OCI-LY3 (cell line): ENCODE results near the gene KIF27.
A peak's percentile ranks its signal among the peaks of the same experiment; 100 is the strongest.

Experiments used
- H2AFZ ChIP-seq: fragments of 200-600, 300-600 bp; shearing (Covaris generic); 2 replicates; pipeline ENCODE4 v1.6.0; 2014; ENCODE audit warnings: antibody characterized with exemption, low read depth, low read length
- H3K27ac ChIP-seq: fragments of 200-600, 300-600 bp; sonication (generic); 2 replicates; pipeline ENCODE4 v1.5.1; 2014; ENCODE audit warnings: mild to moderate bottlenecking, low read length, moderate library complexity, mixed read lengths
- H3K27me3 ChIP-seq: fragments of 200-600, 300-600 bp; sonication (generic); 2 replicates; pipeline ENCODE4 v1.6.1; 2014; ENCODE audit warnings: low read depth, low read length, mixed read lengths
- H3K36me3 ChIP-seq: fragments of 200-600, 300-600 bp; sonication (generic); replicated peaks from 2 replicates; pipeline ENCODE3; 2014; ENCODE audit warnings: low read depth, low read length, mixed read lengths
- H3K4me1 ChIP-seq: fragments of 300-600, 200-600 bp; sonication (generic); 2 replicates; pipeline ENCODE4 v1.6.1; 2014; ENCODE audit warnings: low read length, mixed read lengths
- H3K4me2 ChIP-seq: fragments of 200-600, 300-600 bp; sonication (generic); 2 replicates; pipeline ENCODE4 v1.6.1; 2014; ENCODE audit warnings: low read length, mixed read lengths
- H3K4me3 ChIP-seq: fragments of 300-600, 200-600 bp; sonication (generic); 2 replicates; pipeline ENCODE4 v1.5.1; 2014; ENCODE audit warnings: antibody characterized with exemption, mild to moderate bottlenecking, low read length, moderate library complexity
- H3K79me2 ChIP-seq: fragments of 300-600, 200-600 bp; shearing (Covaris generic); 2 replicates; pipeline ENCODE4 v1.6.1; 2014; ENCODE audit warnings: mild to moderate bottlenecking, low read length, mixed read lengths
- H3K9ac ChIP-seq: fragments of 300-600, 200-600 bp; shearing (Covaris generic); 2 replicates; pipeline ENCODE4 v1.6.0; 2014; ENCODE audit warnings: mild to moderate bottlenecking, low read length, moderate library complexity
- H3K9me3 ChIP-seq: fragments of 200-600, 300-600 bp; shearing (Covaris generic); 2 replicates; pipeline ENCODE4 v1.6.1; 2014; ENCODE audit warnings: low read length, mixed read lengths; ENCODE audit not compliant: insufficient read depth
- H4K20me1 ChIP-seq: fragments of 200-600, 300-600 bp; sonication (generic); 2 replicates; pipeline ENCODE4 v1.6.1; 2016; ENCODE audit warnings: low read length, mixed read lengths; ENCODE audit not compliant: insufficient read depth
- CTCF ChIP-seq: fragments of 200-600, 300-600 bp; sonication (generic); IDR thresholded peaks from 2 replicates; pipeline ENCODE4 v1.5.1; 2014; ENCODE audit warnings: antibody characterized with exemption, low read length, low read depth
- EZH2phosphoT487 ChIP-seq: fragments of 200-600 bp; shearing (Covaris generic); IDR thresholded peaks from 2 replicates; pipeline ENCODE4 v1.6.1; 2018; ENCODE audit warnings: antibody characterized with exemption, mixed run types, low read depth

The KIF27 gene

GRCh38 chr9:83932851-83933250, 11.6 kb upstream of the KIF27 start:
- H3K79me2 ChIP-seq, result no peaks in the 10 kb centered on the region
- no peaks in the 10 kb centered on the region for H4K20me1 ChIP-seq
- H3K4me1 ChIP-seq, result peaks cover 15% of the 10 kb centered on the region
- H3K9me3 ChIP-seq, result no peaks in the 10 kb centered on the region
- no peak overlapping the region for H3K4me3 ChIP-seq
- no peak overlapping the region for H3K27ac ChIP-seq
- H2AFZ ChIP-seq, result no peak overlapping the region
- H3K36me3 ChIP-seq, result no peaks in the 10 kb centered on the region
- no peak overlapping the region for H3K9ac ChIP-seq
- no peak overlapping the region for H3K4me2 ChIP-seq
- TF ChIP-seq CTCF, result no peak
- TF ChIP-seq EZH2phosphoT487, result no peak
- no peaks in the 10 kb centered on the region for H3K27me3 ChIP-seq

DNA sequence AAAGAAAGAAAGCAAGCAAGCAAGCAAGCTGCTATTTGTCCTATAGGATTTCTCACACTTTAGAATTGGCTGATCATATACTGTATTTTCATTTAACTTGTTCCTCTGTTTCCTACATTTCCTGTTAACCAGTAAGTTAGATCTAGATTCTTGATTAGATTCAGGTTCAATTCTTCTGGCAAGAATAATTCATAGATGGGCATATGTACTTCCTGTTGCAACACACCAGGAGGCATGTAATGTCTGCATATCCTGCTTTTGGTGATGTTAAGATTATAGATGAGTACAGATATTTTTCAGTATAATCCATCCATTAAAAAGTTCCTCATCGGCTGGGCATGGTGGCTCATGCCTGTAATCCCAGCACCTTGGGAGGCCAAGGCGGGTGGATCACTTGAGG, 10.8 kb upstream of the KIF27 start:
- no peak overlapping the region for H2AFZ ChIP-seq
- H3K27ac ChIP-seq, result no peak overlapping the region
- no peak overlapping the region for H3K9ac ChIP-seq
- no peaks in the 10 kb centered on the region for H3K27me3 ChIP-seq
- no peaks in the 10 kb centered on the region for H3K36me3 ChIP-seq
- H3K9me3 ChIP-seq, result no peaks in the 10 kb centered on the region
- H3K4me3 ChIP-seq, result no peak overlapping the region
- H4K20me1 ChIP-seq, result no peaks in the 10 kb centered on the region
- no peak overlapping the region for H3K4me2 ChIP-seq
- no peak for TF ChIP-seq EZH2phosphoT487
- TF ChIP-seq CTCF, result no peak
- H3K79me2 ChIP-seq, result no peaks in the 10 kb centered on the region
- H3K4me1 ChIP-seq, result peaks cover 15% of the 10 kb centered on the region

- peaks cover 15% of the 10 kb centered on the region for H3K4me1 ChIP-seq
- no peak overlapping the region for H3K4me3 ChIP-seq
- no peaks in the 10 kb centered on the region for H3K79me2 ChIP-seq
- peak overlapping the region; percentile 22; the same call in 1 of the 2 replicates for H3K4me2 ChIP-seq
- no peaks in the 10 kb centered on the region for H3K36me3 ChIP-seq
- no peaks in the 10 kb centered on the region for H3K27me3 ChIP-seq
- no peak overlapping the region for H3K9ac ChIP-seq
- no peak overlapping the region for H2AFZ ChIP-seq
- H4K20me1 ChIP-seq, result no peaks in the 10 kb centered on the region
- no peak overlapping the region for H3K27ac ChIP-seq
- H3K9me3 ChIP-seq, result no peaks in the 10 kb centered on the region
- TF ChIP-seq CTCF, result no peak
- no peak for TF ChIP-seq EZH2phosphoT487
These were observed 9.6 kb upstream of the KIF27 start for GRCh38 chr9:83930881-83931280.

DNA sequence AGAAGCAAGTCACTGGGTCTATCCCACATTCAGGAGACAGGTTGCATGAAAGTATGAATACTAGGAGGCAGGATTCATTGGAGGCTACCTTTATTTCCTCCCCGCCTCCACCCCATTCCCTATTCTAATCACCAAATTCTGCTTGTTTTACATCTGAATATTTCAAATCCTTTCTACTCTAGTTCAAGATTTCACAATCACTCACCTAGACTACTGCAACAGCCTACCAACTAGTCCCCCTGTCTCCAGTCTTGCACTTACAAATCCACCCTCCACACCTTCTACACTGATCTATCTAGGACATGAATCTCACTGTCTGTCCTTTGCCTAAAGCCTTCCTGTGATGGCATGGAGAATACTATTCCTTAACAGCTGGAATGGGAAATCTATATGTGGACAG, 6.4 kb upstream of the KIF27 start:
- no peak overlapping the region for H2AFZ ChIP-seq
- no peak overlapping the region for H3K4me2 ChIP-seq
- H3K4me3 ChIP-seq, result no peak overlapping the region
- no peaks in the 10 kb centered on the region for H4K20me1 ChIP-seq
- H3K9ac ChIP-seq, result no peak overlapping the region
- H3K9me3 ChIP-seq, result no peaks in the 10 kb centered on the region
- no peak for TF ChIP-seq CTCF
- no peak for TF ChIP-seq EZH2phosphoT487
- no peaks in the 10 kb centered on the region for H3K36me3 ChIP-seq
- H3K4me1 ChIP-seq, result peaks cover 10% of the 10 kb centered on the region
- no peaks in the 10 kb centered on the region for H3K27me3 ChIP-seq
- no peak overlapping the region for H3K27ac ChIP-seq
- no peaks in the 10 kb centered on the region for H3K79me2 ChIP-seq
